ENCODE measurements around the gene VPREB1.

DNA sequence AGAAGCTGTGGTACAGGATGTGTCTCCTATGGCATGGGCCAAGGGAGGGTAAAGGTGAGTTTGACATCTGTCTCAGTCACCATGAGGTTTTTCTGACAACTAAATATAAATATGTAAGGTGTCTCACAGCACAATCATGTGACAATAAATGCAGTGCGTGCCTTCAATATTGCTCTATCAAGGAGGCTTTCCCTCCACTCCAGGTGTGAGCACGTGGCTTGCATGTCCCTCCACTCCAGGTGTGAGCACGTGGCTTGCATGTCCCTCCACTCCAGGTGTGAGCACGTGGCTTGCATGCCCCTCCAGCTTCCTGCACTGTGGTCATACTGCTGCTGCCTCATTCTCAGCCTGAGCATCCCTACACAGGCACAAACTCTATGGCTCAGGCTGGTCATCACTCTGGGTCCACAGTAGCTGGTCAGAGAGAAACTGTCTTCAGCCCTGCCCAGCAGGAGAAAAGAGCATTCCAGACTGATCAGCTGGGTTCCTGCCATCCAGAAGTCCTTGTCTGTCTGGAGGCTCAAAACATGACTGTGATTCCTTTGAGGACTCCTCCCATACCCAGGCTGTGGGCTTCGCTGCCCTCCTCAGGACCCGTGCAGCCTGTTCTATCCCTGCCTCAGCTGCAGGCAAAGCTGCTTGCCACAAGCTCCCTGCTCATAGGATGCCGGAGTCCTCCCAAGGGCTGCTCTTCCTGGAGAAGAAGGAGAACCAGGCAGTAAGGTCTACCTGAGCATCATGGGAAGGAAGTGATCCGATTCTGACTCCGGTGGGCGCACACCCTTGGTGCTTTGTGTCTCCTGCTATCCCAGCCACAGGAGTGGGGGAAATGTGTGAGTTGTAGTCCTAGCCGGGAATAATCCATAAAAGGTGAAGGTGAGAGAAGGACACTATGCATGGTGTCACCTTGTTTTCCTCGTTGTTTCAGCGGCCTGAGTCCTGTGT, 33.4 kb upstream of the VPREB1 start:
- no peak for TF ChIP-seq POLR2A (IDR thresholded peaks at IDR 0.05; ENCODE audit: low read depth, low read length)
- no peak for TF ChIP-seq POLR2AphosphoS5 (IDR thresholded peaks at IDR 0.05; ENCODE audit: low read depth, low read length)

Measured in GM12891 (cell line).